HG03139 (cell line): ENCODE results near the gene LGALS14.
"Not testable (repeated sequence)": the region's sequence is repeated elsewhere in the genome, so short reads cannot be mapped to it uniquely, and the experiment has no call there.

Experiments
- ATAC-seq: cut with Tn5 transposase; IDR thresholded peaks from one replicate; pipeline ENCODE4 v1.9.1; 2021; ENCODE audit not compliant: unreplicated experiment

Gene LGALS14

GRCh38 chr19:39695759-39696158, 8.5 kb upstream of the LGALS14 start:
- no peak for ATAC-seq

- ATAC-seq = no peak
These were observed 7.9 kb upstream of the LGALS14 start for GRCh38 chr19:39696387-39696786.

GRCh38 chr19:39698535-39698934, 5.7 kb upstream of the LGALS14 start:
- no peak for ATAC-seq

GRCh38 chr19:39701291-39701690, 3.0 kb upstream of the LGALS14 start:
- no peak for ATAC-seq

GRCh38 chr19:39705578-39706188, 1.4 kb downstream of the LGALS14 start:
- no peak for ATAC-seq

GRCh38 chr19:39708594-39708993, 4.3 kb downstream of the LGALS14 start:
- ATAC-seq = no peak

GRCh38 chr19:39709026-39709872, 5.0 kb downstream of the LGALS14 start:
- no peak for ATAC-seq

- ATAC-seq = no peak
These were observed 6.1 kb downstream of the LGALS14 start for GRCh38 chr19:39710333-39710890.

GRCh38 chr19:39720144-39720543, 15.9 kb downstream of the LGALS14 start:
- not testable (repeated sequence) for ATAC-seq

- ATAC-seq = no peak
These were observed 21.7 kb downstream of the LGALS14 start for GRCh38 chr19:39725995-39726394.

- no peak for ATAC-seq
These were observed 23.0 kb downstream of the LGALS14 start for GRCh38 chr19:39727070-39727800.

GRCh38 chr19:39728040-39728439, 23.8 kb downstream of the LGALS14 start:
- ATAC-seq = no peak

GRCh38 chr19:39729594-39729993, 25.3 kb downstream of the LGALS14 start:
- ATAC-seq = no peak

- no peak for ATAC-seq
These were observed 27.4 kb downstream of the LGALS14 start for GRCh38 chr19:39731685-39732084.

GRCh38 chr19:39733841-39734240, 29.6 kb downstream of the LGALS14 start:
- no peak for ATAC-seq

- ATAC-seq = no peak
These were observed 31.4 kb downstream of the LGALS14 start for GRCh38 chr19:39735688-39736087.

- ATAC-seq = no peak
These were observed 31.8 kb downstream of the LGALS14 start for GRCh38 chr19:39736088-39736487.

GRCh38 chr19:39737351-39737750, 33.1 kb downstream of the LGALS14 start:
- no peak for ATAC-seq

- no peak for ATAC-seq
These were observed 33.6 kb downstream of the LGALS14 start, which contains the start of gene CLC for GRCh38 chr19:39737891-39738290. CLC (minus strand) TSS chr19:39738029; CDS start chr19:39737952, 77 bp downstream.

GRCh38 chr19:39738814-39739213, 34.5 kb downstream of the LGALS14 start:
- ATAC-seq = no peak

GRCh38 chr19:39740395-39740794, 36.1 kb downstream of the LGALS14 start:
- no peak for ATAC-seq
